GM10266 (cell line): ENCODE data around the gene SNX25.

Source experiments
- DNase-seq: peaks from one replicate; pipeline ENCODE4 v3.0.0; 2012; ENCODE audit errors: extremely low spot score
- TF ChIP-seq, protein P1 (sequence below): IDR thresholded peaks from 2 replicates; pipeline ENCODE4 v1.5.1; 2012; ENCODE audit warnings: mild to moderate bottlenecking, low read depth; ENCODE audit not compliant: control insufficient read depth, insufficient read depth; ENCODE audit errors: missing control alignments

SNX25 gene

DNA sequence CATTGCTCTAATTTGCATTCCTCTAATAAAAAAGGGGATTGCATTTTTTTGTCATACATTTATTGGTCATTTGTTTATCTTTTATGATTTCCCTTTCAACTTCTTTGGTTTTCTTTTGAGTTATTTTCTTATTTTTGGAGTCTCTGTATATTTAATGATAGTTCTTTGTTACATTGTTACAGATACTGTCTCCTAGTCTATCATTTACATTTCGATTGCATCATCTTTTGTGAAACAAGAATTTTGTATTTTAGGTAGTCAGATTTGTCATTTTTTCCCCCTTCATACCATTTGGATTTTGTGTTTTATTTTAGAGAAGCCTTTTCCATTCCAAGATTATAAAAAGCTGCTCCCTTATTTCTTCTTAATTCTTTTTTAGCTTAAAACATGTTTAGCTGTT, 37.1 kb downstream of the SNX25 start:
- TF ChIP-seq, protein P1, sequence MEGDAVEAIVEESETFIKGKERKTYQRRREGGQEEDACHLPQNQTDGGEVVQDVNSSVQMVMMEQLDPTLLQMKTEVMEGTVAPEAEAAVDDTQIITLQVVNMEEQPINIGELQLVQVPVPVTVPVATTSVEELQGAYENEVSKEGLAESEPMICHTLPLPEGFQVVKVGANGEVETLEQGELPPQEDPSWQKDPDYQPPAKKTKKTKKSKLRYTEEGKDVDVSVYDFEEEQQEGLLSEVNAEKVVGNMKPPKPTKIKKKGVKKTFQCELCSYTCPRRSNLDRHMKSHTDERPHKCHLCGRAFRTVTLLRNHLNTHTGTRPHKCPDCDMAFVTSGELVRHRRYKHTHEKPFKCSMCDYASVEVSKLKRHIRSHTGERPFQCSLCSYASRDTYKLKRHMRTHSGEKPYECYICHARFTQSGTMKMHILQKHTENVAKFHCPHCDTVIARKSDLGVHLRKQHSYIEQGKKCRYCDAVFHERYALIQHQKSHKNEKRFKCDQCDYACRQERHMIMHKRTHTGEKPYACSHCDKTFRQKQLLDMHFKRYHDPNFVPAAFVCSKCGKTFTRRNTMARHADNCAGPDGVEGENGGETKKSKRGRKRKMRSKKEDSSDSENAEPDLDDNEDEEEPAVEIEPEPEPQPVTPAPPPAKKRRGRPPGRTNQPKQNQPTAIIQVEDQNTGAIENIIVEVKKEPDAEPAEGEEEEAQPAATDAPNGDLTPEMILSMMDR: no peak
- no peak for DNase-seq

DNA sequence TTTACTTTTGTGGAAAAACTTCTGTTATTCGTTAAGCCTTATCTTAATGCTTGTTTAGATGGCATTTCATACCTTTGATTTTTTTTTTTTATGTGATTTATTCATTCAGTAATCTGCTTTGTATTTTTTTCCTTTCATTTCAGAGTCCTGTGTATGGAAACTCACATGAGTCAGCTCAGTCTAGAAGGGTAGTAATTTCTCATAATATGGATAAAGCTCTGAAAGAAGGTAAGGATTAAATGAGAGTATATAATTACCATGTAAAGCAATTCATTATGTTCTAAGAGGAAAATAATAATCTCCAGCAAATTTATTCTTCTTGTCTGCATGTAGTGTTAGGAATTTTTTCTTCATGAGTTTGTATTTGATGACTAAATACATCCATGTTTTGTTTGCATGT, 37.8 kb downstream of the SNX25 start:
- no peak for DNase-seq
- TF ChIP-seq, protein P1: no peak

DNA sequence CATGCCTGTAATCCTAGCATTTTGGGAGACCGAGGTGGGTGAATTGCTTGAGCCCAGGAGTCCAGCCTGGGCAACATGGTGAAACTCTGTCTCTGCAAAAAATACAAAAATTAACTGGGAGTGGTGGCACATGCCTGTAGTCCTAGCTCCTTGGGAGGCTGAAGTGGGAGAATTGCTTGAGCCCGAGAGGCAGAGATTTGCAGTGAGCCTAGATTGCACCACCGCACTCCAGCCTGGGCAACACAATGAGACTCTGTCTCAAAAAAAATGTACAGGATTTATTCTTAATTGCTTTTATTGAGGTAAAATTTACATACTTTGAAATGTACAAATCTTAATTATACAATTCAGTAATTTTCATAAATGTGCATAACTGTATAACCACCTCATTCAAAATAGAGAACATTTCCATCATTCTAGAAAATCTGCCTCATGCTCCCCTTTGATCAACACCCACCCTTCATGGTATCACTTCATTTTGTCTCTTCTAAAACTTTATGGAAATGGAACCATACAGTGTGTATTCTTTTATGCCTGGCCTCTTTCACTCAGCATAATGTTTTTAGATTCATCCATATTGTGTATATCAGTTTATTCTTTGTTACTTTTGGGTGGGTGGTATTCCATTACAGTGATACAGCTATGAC, 39.1 kb downstream of the SNX25 start:
- TF ChIP-seq, protein P1: no peak
- DNase-seq: no peak

DNA sequence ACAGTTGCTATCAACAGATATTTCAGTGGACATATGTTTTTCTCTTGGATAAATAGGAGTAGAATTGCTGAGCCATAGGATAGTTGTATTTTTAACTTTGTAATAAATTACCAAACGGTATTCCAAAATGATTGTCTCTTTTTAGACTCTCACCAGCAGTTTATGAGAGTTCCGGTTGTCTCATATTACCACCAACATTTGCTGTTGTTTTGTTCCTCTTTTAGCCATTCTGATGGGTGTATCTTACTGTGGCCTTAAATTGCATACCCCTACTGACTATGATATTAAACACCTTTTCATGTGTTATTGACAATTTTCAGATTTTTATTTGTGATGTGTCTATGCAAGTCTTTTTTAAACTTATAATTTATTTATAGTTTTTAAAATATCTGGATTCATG, 39.7 kb downstream of the SNX25 start:
- TF ChIP-seq, protein P1: no peak
- DNase-seq: no peak

DNA sequence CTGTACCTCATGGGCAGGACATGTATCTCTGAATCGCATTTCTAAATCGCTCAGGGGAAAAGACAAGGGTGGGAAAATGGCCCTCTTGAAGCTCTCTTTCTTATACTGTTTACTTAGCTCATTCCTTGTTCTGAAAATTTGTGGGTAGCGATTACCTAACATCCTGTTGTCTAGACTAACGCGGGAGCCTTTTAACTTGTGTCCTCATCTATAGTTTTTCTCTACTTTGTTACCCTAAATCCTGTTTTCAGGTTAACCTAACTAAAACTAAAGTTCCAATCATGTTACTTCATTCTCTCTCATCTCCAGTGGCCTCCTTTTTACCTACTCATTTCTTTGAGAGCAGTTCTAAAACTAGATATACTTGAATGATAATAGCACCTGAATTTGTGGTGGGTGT, 45.0 kb downstream of the SNX25 start:
- TF ChIP-seq, protein P1: no peak
- DNase-seq: no peak

DNA sequence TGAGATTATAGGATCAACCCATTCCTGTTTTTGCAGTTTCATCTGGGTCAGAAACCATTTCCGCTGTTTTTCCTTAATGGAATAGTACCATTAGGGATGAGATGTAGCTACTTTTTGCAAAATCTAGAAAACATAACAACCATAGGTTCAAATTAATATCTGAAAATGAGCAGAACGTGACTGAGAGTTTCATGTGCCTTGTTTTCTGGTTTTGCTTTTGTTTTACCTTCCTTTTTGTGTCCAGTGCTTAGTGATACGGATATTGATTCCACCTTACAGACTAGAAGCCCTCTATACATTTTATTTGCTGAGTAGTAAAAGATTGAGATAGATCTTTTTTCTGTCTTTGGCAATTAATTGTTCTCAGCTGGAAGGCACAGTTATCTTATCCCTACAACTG, 46.5 kb downstream of the SNX25 start:
- TF ChIP-seq, protein P1: no peak
- no peak for DNase-seq

DNA sequence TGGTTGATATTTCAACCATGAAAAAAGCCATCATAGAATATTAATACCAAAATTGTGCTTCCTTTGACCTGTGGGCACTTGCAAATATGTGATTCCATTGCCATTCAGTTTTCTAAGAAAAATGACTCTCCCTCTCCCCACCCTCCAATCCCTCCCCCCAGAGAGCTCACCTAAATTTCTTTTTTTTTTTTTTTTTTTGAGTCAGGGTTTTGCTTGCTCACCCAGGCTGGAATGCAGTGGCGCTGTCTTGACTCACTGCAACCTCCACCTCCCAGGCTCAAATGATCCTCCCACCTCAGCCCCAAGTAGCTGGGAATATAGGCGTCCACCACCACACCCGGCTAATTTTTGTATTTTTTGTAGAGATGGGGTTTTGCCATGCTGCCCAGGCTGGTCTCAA, 47.0 kb downstream of the SNX25 start:
- DNase-seq: no peak
- TF ChIP-seq, protein P1: no peak
